Measurements from ENCODE around the gene TGFB1I1. TPM values are rescaled to one million over a fixed set of nuclear protein-coding genes. Genes with fewer than 3 reads are reported as not detected.
"Not testable (repeated sequence)": the region's sequence is repeated elsewhere in the genome, so short reads cannot be mapped to it uniquely, and the experiment has no call there.

The TGFB1I1 gene
- total and polyA plus RNA-seq, 2 experiments from 2014 or later: 39.1 to 54.0 TPM

- DNase-seq (ENCODE audit: low read depth in 1 of 2, low spot score in 1 of 2): no peak
- Histone ChIP-seq H3K4me1 (ENCODE audit: low read depth) (peaks cover 7% of the 10 kb centered on the region), H3K4me3 (no peak overlapping the region), H3K36me3 (no peaks in the 10 kb centered on the region), H3K27me3 (no peaks in the 10 kb centered on the region), H3K27ac (no peak overlapping the region), H3K9me3 (ENCODE audit: low read depth) (no peaks in the 10 kb centered on the region)
- TF ChIP-seq CTCF (IDR thresholded peaks at IDR 0.05; ENCODE audit: low read depth, low read length): no peak
Measured at GRCh38 chr16:31513884-31514283, 41.9 kb downstream of the TGFB1I1 start.

GRCh38 chr16:31517800-31518402 is 45.9 kb downstream of the TGFB1I1 start:
- DNase-seq (ENCODE audit: low read depth in 1 of 2, low spot score in 1 of 2): no peak
- Histone ChIP-seq H3K27me3 (no peaks in the 10 kb centered on the region), H3K4me3 (no peak overlapping the region), H3K4me1 (ENCODE audit: low read depth) (no peaks in the 10 kb centered on the region), H3K36me3 (no peaks in the 10 kb centered on the region), H3K27ac (no peak overlapping the region), H3K9me3 (ENCODE audit: low read depth) (no peaks in the 10 kb centered on the region)
- TF ChIP-seq CTCF (IDR thresholded peaks at IDR 0.05; ENCODE audit: low read depth, low read length): no peak

GRCh38 chr16:31519759-31520431 is 47.9 kb downstream of the TGFB1I1 start:
- TF ChIP-seq CTCF (IDR thresholded peaks at IDR 0.05; ENCODE audit: low read depth, low read length): no peak
- no peak for DNase-seq (ENCODE audit: low read depth in 1 of 2, low spot score in 1 of 2)

GRCh38 chr16:31521368-31521767 is 49.4 kb downstream of the TGFB1I1 start:
- Histone ChIP-seq H3K4me1 (ENCODE audit: low read depth) (no peaks in the 10 kb centered on the region), H3K27me3 (no peaks in the 10 kb centered on the region), H3K36me3 (no peaks in the 10 kb centered on the region), H3K27ac (no peak overlapping the region), H3K9me3 (ENCODE audit: low read depth) (no peaks in the 10 kb centered on the region), H3K4me3 (no peak overlapping the region)
- no peak for TF ChIP-seq CTCF (IDR thresholded peaks at IDR 0.05; ENCODE audit: low read depth, low read length)
- DNase-seq (ENCODE audit: low read depth in 1 of 2, low spot score in 1 of 2): no peak

More at GRCh38 chr16:31519759-31520431, 47.9 kb downstream of the TGFB1I1 start:
- H3K27ac ChIP-seq: no peak overlapping the region
- H3K27me3 ChIP-seq: no peaks in the 10 kb centered on the region
- no peaks in the 10 kb centered on the region for H3K4me1 ChIP-seq (ENCODE audit: low read depth)
- no peaks in the 10 kb centered on the region for H3K36me3 ChIP-seq
- no peaks in the 10 kb centered on the region for H3K9me3 ChIP-seq (ENCODE audit: low read depth)
- no peak overlapping the region for H3K4me3 ChIP-seq

- no peaks in the 10 kb centered on the region for H3K9me3 ChIP-seq (ENCODE audit: low read depth)
- H3K4me1 ChIP-seq (ENCODE audit: low read depth): no peaks in the 10 kb centered on the region
- no peak overlapping the region for H3K4me3 ChIP-seq
- DNase-seq (ENCODE audit: low read depth in 1 of 2, low spot score in 1 of 2): no peak
- TF ChIP-seq CTCF (IDR thresholded peaks at IDR 0.05; ENCODE audit: low read depth, low read length): no peak
- no peak overlapping the region for H3K27ac ChIP-seq
- H3K36me3 ChIP-seq: no peaks in the 10 kb centered on the region
- peaks cover 1% of the 10 kb centered on the region for H3K27me3 ChIP-seq
Measured at GRCh38 chr16:31522071-31522470, 50.1 kb downstream of the TGFB1I1 start.

- not testable (repeated sequence) for H3K36me3 ChIP-seq, H3K4me3 ChIP-seq
Measured at GRCh38 chr16:31523768-31524167, 51.8 kb downstream of the TGFB1I1 start.

More at GRCh38 chr16:31523768-31524167, 51.8 kb downstream of the TGFB1I1 start:
- not testable (repeated sequence) for DNase-seq (ENCODE audit: low read depth in 1 of 2, low spot score in 1 of 2); H3K27ac ChIP-seq; H3K4me1 ChIP-seq (ENCODE audit: low read depth); H3K9me3 ChIP-seq (ENCODE audit: low read depth)
- H3K27me3 ChIP-seq: peaks cover 18% of the 10 kb centered on the region

All from cardiac muscle cell (in vitro differentiated cells and primary cell).